Measurements from ENCODE around the gene BMP8B. TPM values are rescaled to one million over a fixed set of nuclear protein-coding genes. Genes with fewer than 3 reads are reported as not detected.

BMP8B gene
- total RNA-seq, 1 donor from 2014 or later, result 0.10 TPM

- Mint-ChIP-seq H3K4me1 (ENCODE audit: unreplicated experiment) (no peaks in the 10 kb centered on the region), H3K36me3 (ENCODE audit: low read depth, unreplicated experiment) (peaks cover 21% of the 10 kb centered on the region), H3K27ac (ENCODE audit: unreplicated experiment) (no peak overlapping the region), H3K4me3 (ENCODE audit: unreplicated experiment) (no peak overlapping the region), H3K27me3 (ENCODE audit: unreplicated experiment) (peaks cover 2% of the 10 kb centered on the region), H3K9me3 (ENCODE audit: unreplicated experiment) (no peaks in the 10 kb centered on the region)
- no peak for TF ChIP-seq CTCF (IDR thresholded peaks at IDR 0.05; ENCODE audit: unreplicated experiment)
- DNase-seq (ENCODE audit: low spot score), result no peak
Measured at GRCh38 chr1:39760074-39761008, 28.3 kb downstream of the BMP8B start.

- peaks cover 21% of the 10 kb centered on the region for H3K36me3 Mint-ChIP-seq (ENCODE audit: low read depth, unreplicated experiment)
- H3K4me3 Mint-ChIP-seq (ENCODE audit: unreplicated experiment), result peak overlapping the region; percentile 37
- no peak for DNase-seq (ENCODE audit: low spot score)
- peaks cover 2% of the 10 kb centered on the region for H3K27me3 Mint-ChIP-seq (ENCODE audit: unreplicated experiment)
- no peaks in the 10 kb centered on the region for H3K9me3 Mint-ChIP-seq (ENCODE audit: unreplicated experiment)
- TF ChIP-seq CTCF (IDR thresholded peaks at IDR 0.05; ENCODE audit: unreplicated experiment), result no peak
- H3K4me1 Mint-ChIP-seq (ENCODE audit: unreplicated experiment), result no peaks in the 10 kb centered on the region
- H3K27ac Mint-ChIP-seq (ENCODE audit: unreplicated experiment), result no peak overlapping the region
Measured at GRCh38 chr1:39759436-39759726, 29.3 kb downstream of the BMP8B start.

GRCh38 chr1:39758556-39759435 is 29.9 kb downstream of the BMP8B start:
- no peak for DNase-seq (ENCODE audit: low spot score)
- H3K27ac Mint-ChIP-seq (ENCODE audit: unreplicated experiment), result no peak overlapping the region
- no peaks in the 10 kb centered on the region for H3K9me3 Mint-ChIP-seq (ENCODE audit: unreplicated experiment)
- peak overlapping the region; percentile 37 for H3K4me3 Mint-ChIP-seq (ENCODE audit: unreplicated experiment)
- no peak for TF ChIP-seq CTCF (IDR thresholded peaks at IDR 0.05; ENCODE audit: unreplicated experiment)
- H3K27me3 Mint-ChIP-seq (ENCODE audit: unreplicated experiment), result peaks cover 2% of the 10 kb centered on the region
- H3K4me1 Mint-ChIP-seq (ENCODE audit: unreplicated experiment), result no peaks in the 10 kb centered on the region
- H3K36me3 Mint-ChIP-seq (ENCODE audit: low read depth, unreplicated experiment), result peaks cover 24% of the 10 kb centered on the region

- H3K9me3 Mint-ChIP-seq (ENCODE audit: unreplicated experiment), result no peaks in the 10 kb centered on the region
- H3K4me3 Mint-ChIP-seq (ENCODE audit: unreplicated experiment), result no peak overlapping the region
- no peak overlapping the region for H3K27ac Mint-ChIP-seq (ENCODE audit: unreplicated experiment)
- peaks cover 2% of the 10 kb centered on the region for H3K27me3 Mint-ChIP-seq (ENCODE audit: unreplicated experiment)
- no peak for TF ChIP-seq CTCF (IDR thresholded peaks at IDR 0.05; ENCODE audit: unreplicated experiment)
- peaks cover 36% of the 10 kb centered on the region for H3K36me3 Mint-ChIP-seq (ENCODE audit: low read depth, unreplicated experiment)
- DNase-seq (ENCODE audit: low spot score), result no peak
- no peaks in the 10 kb centered on the region for H3K4me1 Mint-ChIP-seq (ENCODE audit: unreplicated experiment)
Measured at GRCh38 chr1:39757501-39757900, 31.2 kb downstream of the BMP8B start.
